Trophoblast cell (in vitro differentiated cells and primary cell): ENCODE measurements around the gene PPP1CC.

Experiments
- DNase-seq, 2 donors: peaks; one replicate each; pipeline ENCODE4 v3.0.0-alpha.2; 2016
- H2AFZ ChIP-seq: 2 replicates; pipeline ENCODE4 v1.6.1; 2013; ENCODE audit warnings: low read length, moderate library complexity, mild to moderate bottlenecking; ENCODE audit not compliant: insufficient read depth, poor library complexity
- H2AK5ac ChIP-seq: 2 replicates; pipeline ENCODE4 v1.6.1; 2013; ENCODE audit warnings: mild to moderate bottlenecking, low read length
- H2BK120ac ChIP-seq: 2 replicates; pipeline ENCODE4 v1.6.1; 2013; ENCODE audit warnings: low read length, mild to moderate bottlenecking, moderate library complexity; ENCODE audit not compliant: insufficient read depth, poor library complexity
- H2BK12ac ChIP-seq: 2 replicates; pipeline ENCODE4 v1.6.1; 2013; ENCODE audit warnings: mild to moderate bottlenecking, low read length, moderate library complexity
- H2BK5ac ChIP-seq: 2 replicates; pipeline ENCODE4 v1.6.1; 2013; ENCODE audit warnings: low read length, low read depth, moderate library complexity, mild to moderate bottlenecking; ENCODE audit not compliant: poor library complexity
- H3K14ac ChIP-seq: 2 replicates; pipeline ENCODE4 v1.6.1; 2013; ENCODE audit warnings: mild to moderate bottlenecking, low read length
- H3K18ac ChIP-seq: 2 replicates; pipeline ENCODE4 v1.6.1; 2013; ENCODE audit warnings: mild to moderate bottlenecking, low read length
- H3K23ac ChIP-seq: 2 replicates; pipeline ENCODE4 v1.6.1; 2013; ENCODE audit warnings: low read length
- H3K27ac ChIP-seq: 2 replicates; pipeline ENCODE4 v1.5.1; 2013; ENCODE audit warnings: low read depth, mild to moderate bottlenecking, inconsistent platforms, low read length, moderate library complexity
- H3K27me3 ChIP-seq: 2 replicates; pipeline ENCODE4 v1.6.1; 2013; ENCODE audit warnings: inconsistent platforms, mild to moderate bottlenecking, low read length, moderate library complexity; ENCODE audit not compliant: insufficient read depth
- H3K36me3 ChIP-seq, 2 experiments: 1 replicate in 1 of 2; 2 replicates in 1 of 2; pipeline ENCODE4 v1.6.1; 2013; ENCODE audit warnings: low read length in 2 of 2, mild to moderate bottlenecking in 2 of 2, moderate library complexity in 1 of 2; ENCODE audit not compliant: insufficient read depth in 2 of 2, control insufficient read depth in 1 of 2
- H3K4ac ChIP-seq: 2 replicates; pipeline ENCODE4 v1.6.1; 2013; ENCODE audit warnings: low read depth, mild to moderate bottlenecking, low read length, moderate library complexity
- H3K4me1 ChIP-seq, 2 experiments: 1 replicate in 1 of 2; 2 replicates in 1 of 2; pipeline ENCODE4 v1.6.1; 2013; ENCODE audit warnings: low read length in 2 of 2, mild to moderate bottlenecking in 2 of 2, moderate library complexity in 1 of 2; ENCODE audit not compliant: insufficient read depth in 2 of 2, control insufficient read depth in 1 of 2
- H3K4me2 ChIP-seq: 2 replicates; pipeline ENCODE4 v1.6.1; 2013; ENCODE audit warnings: inconsistent platforms, mild to moderate bottlenecking, low read length, moderate library complexity
- H3K4me3 ChIP-seq: 2 replicates; pipeline ENCODE4 v1.5.1; 2013; ENCODE audit warnings: mild to moderate bottlenecking, low read depth, low read length, inconsistent platforms
- H3K79me1 ChIP-seq: one replicate; pipeline ENCODE4 v1.6.1; 2013; ENCODE audit warnings: low read length
- H3K79me2 ChIP-seq: 2 replicates; pipeline ENCODE4 v1.6.1; 2013; ENCODE audit warnings: low read length, mild to moderate bottlenecking; ENCODE audit not compliant: control insufficient read depth, insufficient read depth, poor library complexity
- H3K9ac ChIP-seq: 2 replicates; pipeline ENCODE4 v1.6.1; 2013; ENCODE audit warnings: mild to moderate bottlenecking, low read length
- H3K9me3 ChIP-seq: 2 replicates; pipeline ENCODE4 v1.6.1; 2013; ENCODE audit warnings: low read depth, mild to moderate bottlenecking, control low read depth, inconsistent platforms, low read length; ENCODE audit not compliant: insufficient read depth
- H4K12ac ChIP-seq: 2 replicates; pipeline ENCODE4 v1.6.1; 2013; ENCODE audit warnings: low read depth, mild to moderate bottlenecking, low read length, moderate library complexity
- H4K8ac ChIP-seq: 2 replicates; pipeline ENCODE4 v1.6.1; 2013; ENCODE audit warnings: low read depth, mild to moderate bottlenecking, low read length, moderate library complexity
- H4K91ac ChIP-seq: one replicate; pipeline ENCODE4 v1.6.1; 2013; ENCODE audit warnings: low read depth, mild to moderate bottlenecking, low read length, moderate library complexity
- WGBS: extraction: QIAGEN DNeasy Blood & Tissue Kit; methylation state at CpG from one replicate; pipeline ENCODE4 v1.1.7; 2013; ENCODE audit warnings: missing lambda C conversion rate; ENCODE audit not compliant: insufficient read length, insufficient coverage; ENCODE audit errors: extremely low coverage; 5-methylcytosine and 5-hydroxymethylcytosine counted together

PPP1CC gene

GRCh38 chr12:110765111-110765510, 22.4 kb upstream of the PPP1CC start:
- H3K4me3 ChIP-seq = no peak overlapping the region
- H4K91ac ChIP-seq = no peak overlapping the region
- H4K12ac ChIP-seq = no peak overlapping the region
- no peak overlapping the region for H2BK5ac ChIP-seq
- H2BK12ac ChIP-seq = no peak overlapping the region
- no peaks in the 10 kb centered on the region for H3K79me1 ChIP-seq
- H3K14ac ChIP-seq = no peak overlapping the region
- no peaks in the 10 kb centered on the region for H3K36me3 ChIP-seq
- H3K9ac ChIP-seq = no peak overlapping the region
- WGBS = no CpG with 5 or more reads among the region's 4 CpGs
- no peak overlapping the region for H3K4me2 ChIP-seq
- no peak overlapping the region for H2BK120ac ChIP-seq
- H3K27me3 ChIP-seq = no peaks in the 10 kb centered on the region
- H3K23ac ChIP-seq = no peak overlapping the region
- H3K9me3 ChIP-seq = no peaks in the 10 kb centered on the region
- no peak overlapping the region for H3K27ac ChIP-seq
- H3K18ac ChIP-seq = no peak overlapping the region
- no peak for DNase-seq
- no peak overlapping the region for H3K4ac ChIP-seq
- no peak overlapping the region for H2AK5ac ChIP-seq
- no peaks in the 10 kb centered on the region for H3K79me2 ChIP-seq
- no peaks in the 10 kb centered on the region for H3K4me1 ChIP-seq
- H2AFZ ChIP-seq = no peak overlapping the region
- H4K8ac ChIP-seq = no peak overlapping the region

- Histone ChIP-seq H2BK120ac (no peak overlapping the region), H3K4me2 (no peak overlapping the region), H3K4ac (no peak overlapping the region), H4K8ac (no peak overlapping the region), H3K9me3 (no peaks in the 10 kb centered on the region), H2BK5ac (no peak overlapping the region), H3K36me3 (no peaks in the 10 kb centered on the region), H3K79me2 (no peaks in the 10 kb centered on the region), H2BK12ac (no peak overlapping the region), H3K79me1 (no peaks in the 10 kb centered on the region), H2AFZ (no peak overlapping the region), H3K4me3 (no peak overlapping the region), H3K14ac (no peak overlapping the region), H3K27ac (no peak overlapping the region), H3K23ac (no peak overlapping the region), H3K18ac (no peak overlapping the region), H3K9ac (no peak overlapping the region), H4K12ac (no peak overlapping the region), H2AK5ac (no peak overlapping the region), H4K91ac (no peak overlapping the region), H3K4me1 (no peaks in the 10 kb centered on the region), H3K27me3 (no peaks in the 10 kb centered on the region)
- no CpG with 5 or more reads among the region's 7 CpGs for WGBS
- DNase-seq = no peak
Measured at GRCh38 chr12:110763583-110763982, 20.9 kb upstream of the PPP1CC start.

DNA sequence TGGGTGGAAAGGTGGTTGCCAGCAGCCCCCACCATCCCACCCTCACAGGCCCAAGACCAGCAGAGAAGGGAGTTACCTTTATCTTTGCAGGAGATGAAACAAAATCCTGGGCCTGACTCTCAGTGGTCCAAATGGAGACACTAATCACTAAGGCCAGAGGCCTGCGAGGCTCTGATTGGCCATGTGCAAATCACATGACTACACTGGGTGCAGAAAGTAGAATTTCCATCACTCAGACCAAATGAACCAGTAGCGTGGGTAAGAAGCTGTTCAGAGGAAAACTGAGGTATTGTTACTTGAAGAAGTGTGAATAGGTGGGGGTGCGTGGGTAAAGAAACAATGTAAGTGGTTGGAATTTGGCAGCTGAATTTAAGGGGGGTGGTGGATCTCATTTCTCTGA, 20.2 kb upstream of the PPP1CC start:
- H3K27ac ChIP-seq = no peak overlapping the region
- H3K27me3 ChIP-seq = no peaks in the 10 kb centered on the region
- no peak overlapping the region for H2BK120ac ChIP-seq
- DNase-seq = no peak
- H3K4me3 ChIP-seq = no peak overlapping the region
- no peak overlapping the region for H3K4ac ChIP-seq
- no peaks in the 10 kb centered on the region for H3K4me1 ChIP-seq
- H3K79me2 ChIP-seq = no peaks in the 10 kb centered on the region
- 100% methylated on average over 1 of the region's 3 CpGs for WGBS
- H2AFZ ChIP-seq = no peak overlapping the region
- H2BK5ac ChIP-seq = no peak overlapping the region
- H3K23ac ChIP-seq = no peak overlapping the region
- no peak overlapping the region for H3K14ac ChIP-seq
- no peak overlapping the region for H4K91ac ChIP-seq
- H2AK5ac ChIP-seq = no peak overlapping the region
- no peaks in the 10 kb centered on the region for H3K9me3 ChIP-seq
- H3K4me2 ChIP-seq = no peak overlapping the region
- H2BK12ac ChIP-seq = no peak overlapping the region
- H3K9ac ChIP-seq = no peak overlapping the region
- H3K79me1 ChIP-seq = no peaks in the 10 kb centered on the region
- no peak overlapping the region for H3K18ac ChIP-seq
- H4K12ac ChIP-seq = no peak overlapping the region
- no peak overlapping the region for H4K8ac ChIP-seq
- H3K36me3 ChIP-seq = no peaks in the 10 kb centered on the region

DNA sequence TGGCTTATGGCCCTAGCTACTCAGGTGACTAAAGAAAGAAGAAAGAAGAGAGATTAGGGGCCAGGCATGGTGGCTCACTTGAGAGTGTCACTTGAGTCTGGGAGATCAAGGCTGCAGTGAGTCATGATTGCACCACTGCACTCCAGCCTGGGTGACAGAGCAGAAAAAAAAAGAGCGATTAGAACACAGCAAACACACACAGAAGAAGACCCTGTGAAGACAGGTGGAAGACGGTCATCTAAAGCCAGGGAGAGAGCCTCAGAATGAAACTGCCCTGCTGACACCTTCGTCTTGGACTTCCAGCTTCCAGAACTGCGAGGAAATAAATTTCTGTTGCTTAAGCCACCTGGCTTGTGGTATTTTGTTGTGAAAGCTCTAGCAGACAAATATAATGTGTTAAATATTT, 17.5 kb upstream of the PPP1CC start:
- WGBS = no CpG with 5 or more reads among the region's 4 CpGs
- Histone ChIP-seq H4K8ac (no peak overlapping the region), H2BK12ac (no peak overlapping the region), H2AFZ (no peak overlapping the region), H3K79me2 (no peaks in the 10 kb centered on the region), H3K4me3 (no peak overlapping the region), H3K23ac (no peak overlapping the region), H3K9ac (no peak overlapping the region), H4K91ac (no peak overlapping the region), H3K79me1 (no peaks in the 10 kb centered on the region), H2AK5ac (no peak overlapping the region), H3K18ac (no peak overlapping the region), H3K14ac (no peak overlapping the region), H3K4me1 (no peaks in the 10 kb centered on the region), H3K4me2 (no peak overlapping the region), H2BK5ac (no peak overlapping the region), H3K36me3 (no peaks in the 10 kb centered on the region), H3K27me3 (no peaks in the 10 kb centered on the region), H2BK120ac (no peak overlapping the region), H3K9me3 (no peaks in the 10 kb centered on the region), H4K12ac (no peak overlapping the region), H3K27ac (no peak overlapping the region), H3K4ac (no peak overlapping the region)
- peak in 1 of 2 donors; percentile 44 for DNase-seq
